Lower leg skin (tissue), 3 donors: Measurements from ENCODE around the gene PTPA.

Source experiments
- POLR2A ChIP-seq, 2 donors: fragments of 450-650 bp; IDR thresholded peaks; one replicate each; pipeline ENCODE4 v1.6.1; 2016 to 2017; ENCODE audit warnings: antibody characterized with exemption in 2 of 2, mild to moderate bottlenecking in 1 of 2, moderate library complexity in 1 of 2
- TF ChIP-seq, protein P1 (sequence below), 3 donors: fragments of 450-650 bp; IDR thresholded peaks; one replicate each; pipeline ENCODE4 v1.5.1; 2016; ENCODE audit warnings: antibody characterized with exemption in 3 of 3, mild to moderate bottlenecking in 3 of 3, moderate library complexity in 2 of 3

DNA sequence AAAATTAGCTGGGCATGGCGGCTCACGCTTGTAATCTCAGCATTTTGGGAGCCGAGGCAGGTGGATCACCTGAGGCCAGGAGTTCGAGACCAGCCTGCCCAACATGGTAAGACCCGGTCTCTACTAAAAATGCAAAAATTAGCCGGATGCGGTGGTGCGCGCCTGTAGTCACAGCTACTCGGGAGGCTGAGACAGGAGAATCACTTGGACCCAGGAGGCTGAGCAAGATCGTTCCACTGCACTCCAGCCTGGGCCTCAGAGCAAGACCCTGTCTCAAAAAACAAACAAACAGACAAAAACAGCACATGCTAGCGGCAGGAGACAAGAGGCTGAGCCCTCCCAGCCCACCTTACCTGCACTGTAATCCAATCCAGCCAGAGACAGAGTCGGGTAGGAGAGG lies 31.4 kb upstream of the PTPA start:
- TF ChIP-seq, protein P1, sequence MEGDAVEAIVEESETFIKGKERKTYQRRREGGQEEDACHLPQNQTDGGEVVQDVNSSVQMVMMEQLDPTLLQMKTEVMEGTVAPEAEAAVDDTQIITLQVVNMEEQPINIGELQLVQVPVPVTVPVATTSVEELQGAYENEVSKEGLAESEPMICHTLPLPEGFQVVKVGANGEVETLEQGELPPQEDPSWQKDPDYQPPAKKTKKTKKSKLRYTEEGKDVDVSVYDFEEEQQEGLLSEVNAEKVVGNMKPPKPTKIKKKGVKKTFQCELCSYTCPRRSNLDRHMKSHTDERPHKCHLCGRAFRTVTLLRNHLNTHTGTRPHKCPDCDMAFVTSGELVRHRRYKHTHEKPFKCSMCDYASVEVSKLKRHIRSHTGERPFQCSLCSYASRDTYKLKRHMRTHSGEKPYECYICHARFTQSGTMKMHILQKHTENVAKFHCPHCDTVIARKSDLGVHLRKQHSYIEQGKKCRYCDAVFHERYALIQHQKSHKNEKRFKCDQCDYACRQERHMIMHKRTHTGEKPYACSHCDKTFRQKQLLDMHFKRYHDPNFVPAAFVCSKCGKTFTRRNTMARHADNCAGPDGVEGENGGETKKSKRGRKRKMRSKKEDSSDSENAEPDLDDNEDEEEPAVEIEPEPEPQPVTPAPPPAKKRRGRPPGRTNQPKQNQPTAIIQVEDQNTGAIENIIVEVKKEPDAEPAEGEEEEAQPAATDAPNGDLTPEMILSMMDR (IDR thresholded peaks at IDR 0.05) = no peak
- no peak for TF ChIP-seq POLR2A (IDR thresholded peaks at IDR 0.05)
